RWPE2 (cell line): ENCODE data around the gene AZGP1.
A peak's percentile ranks its signal among the peaks of the same experiment; 100 is the strongest.
"Not testable (repeated sequence)": the region's sequence is repeated elsewhere in the genome, so short reads cannot be mapped to it uniquely, and the experiment has no call there.

Experiments used
- ATAC-seq: fragments of 200-7000 bp; cut with Tn5 transposase; 3 replicates; pipeline ENCODE4 v1.9.1; 2021; ENCODE audit warnings: low read depth
- DNase-seq: peaks from one replicate; pipeline ENCODE4 v3.0.0-alpha.2; 2020; ENCODE audit warnings: low spot score
- H3K27ac ChIP-seq: fragments of 450-650 bp; 2 replicates; pipeline ENCODE4 v1.5.1; 2017; ENCODE audit warnings: mild to moderate bottlenecking; ENCODE audit not compliant: poor library complexity, severe bottlenecking
- H3K27me3 ChIP-seq: fragments of 250-450 bp; sonication (Bioruptor Pico); 2 replicates; pipeline ENCODE4 v1.5.1; 2021; ENCODE audit warnings: mild to moderate bottlenecking, moderate library complexity; ENCODE audit not compliant: insufficient read depth, poor library complexity, severe bottlenecking
- H3K36me3 ChIP-seq: fragments of 250-450 bp; sonication (Bioruptor Pico); 2 replicates; pipeline ENCODE4 v1.5.1; 2020; ENCODE audit warnings: low read depth, mild to moderate bottlenecking, moderate library complexity
- H3K4me1 ChIP-seq: fragments of 250-450 bp; sonication (Bioruptor Pico); 2 replicates; pipeline ENCODE4 v1.5.1; 2021; ENCODE audit warnings: mild to moderate bottlenecking, moderate library complexity; ENCODE audit not compliant: insufficient read depth, poor library complexity, severe bottlenecking
- H3K4me3 ChIP-seq: fragments of 250-450 bp; sonication (Bioruptor Pico); 2 replicates; pipeline ENCODE4 v1.5.1; 2021; ENCODE audit warnings: mild to moderate bottlenecking, moderate library complexity; ENCODE audit not compliant: severe bottlenecking
- H3K9me3 ChIP-seq: fragments of 250-450 bp; sonication (Bioruptor Pico); 2 replicates; pipeline ENCODE4 v1.5.1; 2021; ENCODE audit warnings: mild to moderate bottlenecking, moderate library complexity; ENCODE audit not compliant: severe bottlenecking
- CTCF ChIP-seq: fragments of 450-650 bp; IDR thresholded peaks from one replicate; pipeline ENCODE4 v1.5.1; 2017; ENCODE audit warnings: mild to moderate bottlenecking, moderate library complexity; ENCODE audit not compliant: poor library complexity, severe bottlenecking

Gene AZGP1

GRCh38 chr7:99938296-99938695, 37.5 kb downstream of the AZGP1 start:
- no peak for DNase-seq
- Histone ChIP-seq H3K27ac (no peak overlapping the region), H3K4me3 (no peak overlapping the region), H3K4me1 (no peaks in the 10 kb centered on the region), H3K27me3 (no peaks in the 10 kb centered on the region), H3K9me3 (peaks cover 7% of the 10 kb centered on the region), H3K36me3 (no peaks in the 10 kb centered on the region)
- no peak for TF ChIP-seq CTCF
- no peak for ATAC-seq

- not testable (repeated sequence) for H3K4me1 ChIP-seq, DNase-seq, H3K27me3 ChIP-seq, H3K36me3 ChIP-seq, ATAC-seq, H3K27ac ChIP-seq, H3K4me3 ChIP-seq, H3K9me3 ChIP-seq
These were observed 40.8 kb downstream of the AZGP1 start for GRCh38 chr7:99935009-99935408.

GRCh38 chr7:99930376-99930775, 45.5 kb downstream of the AZGP1 start:
- Histone ChIP-seq H3K27ac (no peak overlapping the region), H3K27me3 (no peaks in the 10 kb centered on the region), H3K9me3 (no peaks in the 10 kb centered on the region), H3K36me3 (no peaks in the 10 kb centered on the region), H3K4me1 (no peaks in the 10 kb centered on the region), H3K4me3 (no peak overlapping the region)
- no peak for TF ChIP-seq CTCF
- no peak for DNase-seq
- ATAC-seq: no peak

- Histone ChIP-seq H3K9me3 (no peaks in the 10 kb centered on the region), H3K4me3 (no peak overlapping the region), H3K27me3 (no peaks in the 10 kb centered on the region), H3K4me1 (no peaks in the 10 kb centered on the region), H3K36me3 (no peaks in the 10 kb centered on the region), H3K27ac (no peak overlapping the region)
- DNase-seq: no peak
- peak; percentile 21; the same call in 1 of the 3 replicates for ATAC-seq
- no peak for TF ChIP-seq CTCF
These were observed 46.1 kb downstream of the AZGP1 start for GRCh38 chr7:99929730-99930053.

- peak; percentile 92 for ATAC-seq
- H3K36me3 ChIP-seq: no peaks in the 10 kb centered on the region
- H3K4me1 ChIP-seq: no peaks in the 10 kb centered on the region
- H3K4me3 ChIP-seq: no peak within 1 kb of the TSS
- H3K27me3 ChIP-seq: no peaks in the 10 kb centered on the region
- peak; percentile 42 for TF ChIP-seq CTCF
- no peak for DNase-seq
- no peak within 1 kb of the TSS for H3K27ac ChIP-seq
- no peaks in the 10 kb centered on the region for H3K9me3 ChIP-seq
These were observed 46.7 kb downstream of the AZGP1 start, which contains the start of gene GJC3 for GRCh38 chr7:99928994-99929729. Gene GJC3, minus strand, starts transcription at chr7:99929620. Its CDS starts 0 bp downstream, at chr7:99929620.
